ENCODE measurements around the gene CNN2. TPM values are rescaled to one million over a fixed set of nuclear protein-coding genes. Genes with fewer than 3 reads are reported as not detected.
A peak's percentile ranks its signal among the peaks of the same experiment; 100 is the strongest.

The CNN2 gene
- total and polyA plus RNA-seq, 9 of the 15 experiments (the other 6 are each of a cell fraction or from before 2014, with no cell fraction given): 12.1 to 174 (median 52.7) TPM

GRCh38 chr19:1008268-1009040 is 18.0 kb upstream of the CNN2 start:
- H3K4me1 ChIP-seq (replicated peaks in 1 of 2; ENCODE audit: control insufficient read depth in 2 of 2, insufficient read depth in 2 of 2, low read length in 2 of 2): peaks cover 0 to 75% of the 10 kb centered on the region in 2 experiments; a peak in 2 of 5 replicates
- in situ Hi-C loops (cut with MboI) (no loop called here), intact Hi-C loops (cut with micrococcal nuclease) (no loop called here)
- H3K9me1 ChIP-seq (ENCODE audit: control insufficient read depth, insufficient read depth, low read length): no peaks in the 10 kb centered on the region
- DNase-seq (ENCODE audit: extremely low read depth in 1 of 4, low spot score in 3 of 4) (no peak), FAIRE-seq (no peak), ATAC-seq (no peak)
- no peak overlapping the region for H3K27ac ChIP-seq (ENCODE audit: extremely low read depth, low read depth, low read length)
- H2AFZ ChIP-seq (ENCODE audit: low read depth, low read length): no peak overlapping the region
- WGBS (ENCODE audit: insufficient coverage, low coverage, missing lambda C conversion rate): 91% methylated on average over 24 of the region's 45 CpGs
- ChIA-PET CTCF (ENCODE audit: low intra/inter-chr PET ratio) (no interaction called here), POLR2A (no interaction called here)
- BruUV-seq (replicated peaks): no TSS peak
- peaks cover 43% of the 10 kb centered on the region; the same call in 2 of the 3 replicates for H3K36me3 ChIP-seq (ENCODE audit: control insufficient read depth, insufficient read depth, low read length)
- H3K9me3 ChIP-seq (replicated peaks; ENCODE audit: control insufficient read depth, insufficient read depth, low read depth, low read length): no peaks in the 10 kb centered on the region
- H3K79me2 ChIP-seq (ENCODE audit: control insufficient read depth, insufficient read depth, low read length): peaks cover 5% of the 10 kb centered on the region; the same call in 1 of the 3 replicates
- no peaks in the 10 kb centered on the region for H4K20me1 ChIP-seq (replicated peaks; ENCODE audit: control insufficient read depth, insufficient read depth, low read length)
- no peak overlapping the region for H3K4me3 ChIP-seq
- no peak overlapping the region for H3K9ac ChIP-seq (ENCODE audit: insufficient read depth in 1 of 2, low read depth in 2 of 2, low read length in 2 of 2)
- H3K27me3 ChIP-seq (ENCODE audit: control insufficient read depth in 2 of 2, insufficient read depth in 2 of 2, low read length in 2 of 2): no peaks in the 10 kb centered on the region
- H3K4me2 ChIP-seq (ENCODE audit: insufficient read depth, low read length): no peak overlapping the region
- TF ChIP-seq SRF (CRISPR knock-in tag; IDR thresholded peaks at IDR 0.05) (no peak), POLR2H (tag; IDR thresholded peaks at IDR 0.05; ENCODE audit: low read depth) (no peak), PHTF2 (CRISPR knock-in tag; IDR thresholded peaks at IDR 0.05) (no peak), JUNB (CRISPR knock-in tag; conservative IDR thresholded peaks at IDR 0.05) (no peak), SNIP1 (IDR thresholded peaks at IDR 0.05; ENCODE audit: low read depth) (no peak), POLR2A (conservative IDR thresholded peaks at IDR 0.05) (peak; percentile 42; the same call in 1 of the 2 replicates), MTA2 (IDR thresholded peaks at IDR 0.05; ENCODE audit: low read depth) (no peak), XRCC3 (IDR thresholded peaks at IDR 0.05) (no peak), TAF1 (IDR thresholded peaks at IDR 0.05; ENCODE audit: control insufficient read depth, extremely low read depth, insufficient read depth, low read length, severe bottlenecking) (no peak), RBFOX2 (IDR thresholded peaks at IDR 0.05; ENCODE audit: low read depth, low read length) (peak; percentile 48), ZBTB33 (CRISPR knock-in tag; IDR thresholded peaks at IDR 0.05) (peak; percentile 21; the same call in 1 of the 2 replicates), CREB5 (CRISPR knock-in tag; IDR thresholded peaks at IDR 0.05) (no peak), HMG20A (CRISPR knock-in tag; conservative IDR thresholded peaks at IDR 0.05) (no peak), ZNF24 (IDR thresholded peaks at IDR 0.05) (no peak), RBM22 (IDR thresholded peaks at IDR 0.05; ENCODE audit: low read depth, low read length, poor library complexity, severe bottlenecking) (peak; percentile 78), ZNF79 (CRISPR knock-in tag; IDR thresholded peaks at IDR 0.05; ENCODE audit: low read depth) (no peak), ILK (tag; IDR thresholded peaks at IDR 0.05; ENCODE audit: borderline replicate concordance, low read depth) (no peak)
- TF ChIP-seq, protein P1, sequence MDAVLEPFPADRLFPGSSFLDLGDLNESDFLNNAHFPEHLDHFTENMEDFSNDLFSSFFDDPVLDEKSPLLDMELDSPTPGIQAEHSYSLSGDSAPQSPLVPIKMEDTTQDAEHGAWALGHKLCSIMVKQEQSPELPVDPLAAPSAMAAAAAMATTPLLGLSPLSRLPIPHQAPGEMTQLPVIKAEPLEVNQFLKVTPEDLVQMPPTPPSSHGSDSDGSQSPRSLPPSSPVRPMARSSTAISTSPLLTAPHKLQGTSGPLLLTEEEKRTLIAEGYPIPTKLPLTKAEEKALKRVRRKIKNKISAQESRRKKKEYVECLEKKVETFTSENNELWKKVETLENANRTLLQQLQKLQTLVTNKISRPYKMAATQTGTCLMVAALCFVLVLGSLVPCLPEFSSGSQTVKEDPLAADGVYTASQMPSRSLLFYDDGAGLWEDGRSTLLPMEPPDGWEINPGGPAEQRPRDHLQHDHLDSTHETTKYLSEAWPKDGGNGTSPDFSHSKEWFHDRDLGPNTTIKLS (IDR thresholded peaks at IDR 0.05; ENCODE audit: borderline replicate concordance, low read depth): no peak
